C4-2B (cell line): ENCODE data around the gene TGFBR3.

Source experiments
- H3K27ac ChIP-seq: fragments of 450-650 bp; 2 replicates; pipeline ENCODE4 v1.5.1; 2017
- CTCF ChIP-seq: fragments of 450-650 bp; conservative IDR thresholded peaks from 2 replicates; pipeline ENCODE4 v1.5.1; 2017; ENCODE audit warnings: mild to moderate bottlenecking
- ZFX ChIP-seq: fragments of 450-650 bp; IDR thresholded peaks from 2 replicates; pipeline ENCODE4 v1.6.1; 2017

The TGFBR3 gene

DNA sequence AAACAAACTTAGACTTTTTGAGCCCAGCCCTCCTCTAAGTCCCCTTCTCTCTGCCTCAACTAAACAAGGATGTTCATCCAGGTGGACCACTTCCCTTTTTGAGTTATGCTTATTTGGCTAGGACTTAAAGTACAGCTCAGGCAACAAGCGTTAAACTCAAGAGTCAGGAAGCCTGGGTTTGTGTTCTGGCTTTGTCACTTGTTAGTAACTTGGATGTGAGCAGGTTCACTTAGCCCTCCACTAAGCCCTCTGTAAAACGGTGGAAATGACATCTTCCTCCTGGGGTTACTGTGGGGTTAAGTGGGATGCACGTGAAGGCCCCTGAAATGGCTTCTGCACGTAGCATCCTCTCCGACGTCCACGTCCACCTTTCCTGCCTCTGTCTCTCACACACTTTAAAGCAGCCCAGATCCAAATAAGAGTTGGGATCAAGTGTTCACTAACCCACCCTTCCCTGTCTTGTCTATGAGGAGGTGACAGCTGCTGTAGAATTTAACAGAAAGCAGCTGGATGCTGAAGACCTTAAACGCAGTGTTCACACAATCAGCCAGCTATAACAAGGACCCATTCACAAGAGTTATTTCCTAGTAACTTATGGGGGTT is 152.7 kb downstream of the TGFBR3 start:
- TF ChIP-seq CTCF = no peak
- TF ChIP-seq ZFX = no peak
- H3K27ac ChIP-seq = no peak overlapping the region

DNA sequence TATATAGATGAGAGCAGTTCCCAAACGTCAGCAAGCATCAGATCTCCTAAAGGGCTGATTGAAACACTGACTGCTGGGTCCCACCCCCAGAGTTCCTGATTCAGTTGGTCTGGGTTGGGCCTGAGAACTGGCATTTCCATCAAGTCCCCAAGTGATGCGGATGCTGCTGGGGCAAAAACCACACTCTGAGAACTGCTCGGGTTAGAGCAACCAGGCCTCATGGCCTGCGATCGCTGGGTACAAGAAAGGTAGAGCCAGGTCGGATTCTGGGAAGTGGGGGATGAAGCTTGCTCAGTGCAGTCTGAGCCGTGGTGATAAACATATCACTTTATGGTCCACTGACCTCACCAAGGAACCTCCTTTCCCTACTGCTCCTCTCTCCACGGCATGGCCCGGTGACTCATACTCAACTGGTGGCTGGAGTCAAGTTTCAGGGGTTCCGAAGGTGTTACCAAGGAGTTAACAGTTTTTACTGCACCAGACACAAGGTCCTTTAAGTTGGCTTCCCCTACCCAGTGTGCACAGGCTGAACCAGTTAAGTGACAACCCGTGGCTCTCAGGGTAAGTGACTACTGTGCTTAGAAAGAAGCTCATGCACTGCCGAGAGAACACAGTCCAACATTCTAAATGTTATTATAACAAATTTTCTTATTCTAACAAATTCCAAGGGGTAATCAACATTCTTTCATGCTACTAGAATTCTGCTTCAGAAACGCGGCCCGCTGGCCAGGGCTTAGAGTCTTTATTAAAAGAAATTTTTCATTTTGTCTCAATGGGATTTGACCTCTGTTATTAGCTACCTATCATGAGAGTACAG is 153.5 kb downstream of the TGFBR3 start:
- no peak overlapping the region for H3K27ac ChIP-seq
- TF ChIP-seq ZFX = no peak
- TF ChIP-seq CTCF = no peak

GRCh38 chr1:91731815-91732214 is 154.1 kb downstream of the TGFBR3 start:
- no peak overlapping the region for H3K27ac ChIP-seq
- TF ChIP-seq CTCF (no peak), ZFX (0 out of 2 replicates have a peak, but pooled peaks have one; percentile 14)

DNA sequence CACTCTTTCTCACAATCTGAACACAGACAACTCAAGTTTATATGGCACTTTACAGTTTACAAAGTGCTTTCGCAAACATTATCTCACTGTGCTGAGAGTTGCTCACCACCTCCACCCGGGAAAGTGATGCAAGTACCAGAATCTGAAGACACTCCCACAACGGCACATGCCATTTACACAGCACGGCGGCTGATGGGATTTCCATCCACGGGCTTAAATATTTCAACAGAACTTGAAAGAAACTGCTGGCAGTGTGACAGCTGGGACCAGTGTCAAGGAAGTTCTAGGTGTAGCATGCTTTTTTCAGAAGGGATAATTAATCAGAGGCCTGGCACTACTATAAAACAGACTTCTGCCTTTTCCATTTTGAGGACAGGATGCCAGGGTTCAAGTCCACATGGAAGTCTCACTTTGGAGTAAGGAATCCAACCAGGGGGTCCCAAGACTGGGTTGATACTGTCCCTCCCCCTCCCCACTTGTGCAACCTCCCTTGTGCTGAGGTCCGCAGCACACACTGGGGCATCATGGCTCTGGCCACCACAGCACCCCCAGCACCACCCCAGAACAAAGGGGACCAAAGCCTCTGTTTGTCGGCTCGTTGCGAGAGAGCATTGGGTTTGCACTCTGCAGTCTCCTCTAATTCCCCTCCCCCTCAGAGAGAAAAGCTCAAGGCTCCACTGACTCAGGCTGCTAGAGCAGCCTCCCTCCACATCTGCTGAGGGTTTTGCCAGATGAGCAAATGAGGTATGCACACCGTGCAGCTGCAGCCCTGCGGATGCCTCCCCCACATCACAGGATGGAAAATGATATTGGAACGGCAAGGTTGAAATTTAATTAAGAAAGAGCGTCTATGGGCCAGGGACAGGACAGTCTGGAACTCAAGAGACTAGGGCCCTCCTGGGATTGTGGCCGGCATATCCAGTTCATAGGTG is 154.9 kb downstream of the TGFBR3 start:
- H3K27ac ChIP-seq = no peak overlapping the region
- TF ChIP-seq CTCF = no peak
- TF ChIP-seq ZFX = no peak

DNA sequence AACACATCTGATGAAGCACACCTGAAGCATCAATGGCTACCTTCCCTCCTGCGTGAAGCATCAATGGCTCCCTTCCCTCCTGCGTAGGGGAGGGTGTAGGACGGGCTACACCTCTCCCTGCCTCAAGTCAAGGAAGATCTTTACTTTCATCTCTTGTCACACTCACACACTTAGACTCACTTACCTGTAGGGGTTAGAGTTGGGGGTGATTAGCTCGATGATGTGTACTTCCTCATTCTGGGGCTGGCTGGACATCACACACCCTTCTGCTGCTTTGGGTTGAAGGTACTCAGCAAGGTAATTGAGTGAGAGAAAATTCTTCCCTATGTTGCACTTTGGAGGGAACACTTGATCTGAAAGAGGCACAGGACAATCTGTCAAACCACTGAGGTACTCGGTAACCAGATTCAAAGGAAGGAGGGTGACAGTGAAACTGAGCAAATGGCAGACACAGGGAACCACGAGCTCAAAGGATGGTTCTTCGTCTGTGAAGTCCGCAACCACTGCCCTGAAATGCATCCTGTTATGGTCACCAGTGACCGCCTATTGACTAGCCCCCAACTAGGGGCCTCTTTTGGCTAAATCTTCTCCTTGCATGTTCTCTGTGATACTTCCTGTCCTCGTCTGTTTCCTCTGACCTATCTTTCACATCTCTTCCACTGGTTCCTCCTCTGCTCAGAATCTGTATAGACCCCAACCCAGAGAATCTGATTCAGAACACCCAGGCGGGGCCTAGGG is 156.2 kb downstream of the TGFBR3 start:
- H3K27ac ChIP-seq = no peak overlapping the region
- TF ChIP-seq CTCF = no peak
- TF ChIP-seq ZFX = no peak

DNA sequence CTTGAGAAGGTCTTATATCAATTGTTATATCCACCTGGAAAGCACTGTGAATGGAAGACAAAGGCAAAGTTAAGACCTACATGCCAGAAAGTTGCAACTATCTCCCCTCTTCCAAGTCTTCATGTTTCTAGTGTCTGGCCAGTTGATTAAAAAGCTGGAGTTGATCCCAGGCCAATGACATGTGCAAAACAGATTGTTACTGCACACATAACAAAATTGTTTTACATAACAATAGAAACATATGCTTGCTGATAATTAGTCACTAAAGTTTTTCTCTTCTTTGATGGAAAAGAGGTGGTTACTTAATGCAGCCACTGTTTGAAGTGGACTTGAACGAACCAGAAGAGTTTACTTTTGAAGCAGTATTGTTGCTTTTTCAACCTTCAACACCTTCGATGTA is 158.2 kb downstream of the TGFBR3 start:
- H3K27ac ChIP-seq = no peak overlapping the region
- TF ChIP-seq ZFX (no peak), CTCF (no peak)
